Fibroblast of lung (primary cell): ENCODE data around the gene EFCAB10.

ENCODE experiments used
- EZH2 ChIP-seq: IDR thresholded peaks from 2 replicates; pipeline ENCODE4 v1.5.1; 2012; ENCODE audit warnings: low read length, control low read depth, mild to moderate bottlenecking; ENCODE audit errors: missing control alignments
- TF ChIP-seq, protein P1 (sequence below), 2 donors: IDR thresholded peaks in 1 of 2; conservative IDR thresholded peaks in 1 of 2; 1 replicate in 1 of 2; 2 replicates in 1 of 2; pipeline ENCODE4 v1.5.1; 2011 to 2012; ENCODE audit warnings: low read length in 2 of 2, control low read depth in 1 of 2, inconsistent platforms in 1 of 2, low read depth in 1 of 2, mild to moderate bottlenecking in 1 of 2

DNA sequence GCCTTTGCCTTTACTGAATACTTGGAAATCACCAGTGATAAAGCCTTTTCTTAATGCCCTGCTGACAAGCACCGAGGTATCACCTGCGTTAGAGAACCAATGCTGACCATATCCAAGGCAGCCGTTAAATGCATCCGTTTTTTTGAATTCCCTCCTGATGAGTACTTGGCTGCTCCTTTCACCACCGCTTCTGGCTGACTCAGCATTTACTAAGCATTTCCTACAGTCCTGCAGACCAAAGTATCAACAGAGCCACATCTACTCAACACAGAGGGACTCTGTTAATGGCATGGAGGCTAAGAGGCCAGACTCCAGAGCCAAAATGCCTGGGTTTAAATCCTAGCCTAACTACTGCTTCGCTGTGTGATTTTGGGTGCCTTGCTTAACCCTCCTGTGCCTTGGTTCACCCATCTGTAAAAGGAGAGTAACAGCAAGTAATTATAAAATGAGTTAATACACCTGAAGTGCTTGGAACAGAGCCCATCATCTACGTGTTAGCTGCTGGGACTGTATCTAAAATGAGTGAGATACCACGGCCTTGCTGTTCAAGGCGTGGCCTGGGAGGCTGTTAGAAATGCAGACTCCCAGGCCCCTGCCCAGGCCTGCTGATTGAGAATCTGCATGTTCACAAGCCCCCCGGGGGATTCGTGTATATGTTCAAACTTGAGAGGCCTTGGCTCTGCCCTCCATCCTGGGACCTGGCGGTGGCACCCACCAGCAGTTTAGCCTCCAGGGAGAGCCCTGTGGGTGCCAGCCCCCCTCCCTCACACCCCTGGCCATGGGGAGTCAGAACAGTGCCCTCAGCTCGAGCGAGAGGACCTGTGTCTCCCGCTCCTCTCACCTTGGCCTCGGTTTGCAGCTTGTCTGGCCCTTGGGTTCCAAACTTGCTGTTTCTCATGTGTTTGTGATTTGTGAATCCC, 30.8 kb upstream of the EFCAB10 start:
- TF ChIP-seq, protein P1, sequence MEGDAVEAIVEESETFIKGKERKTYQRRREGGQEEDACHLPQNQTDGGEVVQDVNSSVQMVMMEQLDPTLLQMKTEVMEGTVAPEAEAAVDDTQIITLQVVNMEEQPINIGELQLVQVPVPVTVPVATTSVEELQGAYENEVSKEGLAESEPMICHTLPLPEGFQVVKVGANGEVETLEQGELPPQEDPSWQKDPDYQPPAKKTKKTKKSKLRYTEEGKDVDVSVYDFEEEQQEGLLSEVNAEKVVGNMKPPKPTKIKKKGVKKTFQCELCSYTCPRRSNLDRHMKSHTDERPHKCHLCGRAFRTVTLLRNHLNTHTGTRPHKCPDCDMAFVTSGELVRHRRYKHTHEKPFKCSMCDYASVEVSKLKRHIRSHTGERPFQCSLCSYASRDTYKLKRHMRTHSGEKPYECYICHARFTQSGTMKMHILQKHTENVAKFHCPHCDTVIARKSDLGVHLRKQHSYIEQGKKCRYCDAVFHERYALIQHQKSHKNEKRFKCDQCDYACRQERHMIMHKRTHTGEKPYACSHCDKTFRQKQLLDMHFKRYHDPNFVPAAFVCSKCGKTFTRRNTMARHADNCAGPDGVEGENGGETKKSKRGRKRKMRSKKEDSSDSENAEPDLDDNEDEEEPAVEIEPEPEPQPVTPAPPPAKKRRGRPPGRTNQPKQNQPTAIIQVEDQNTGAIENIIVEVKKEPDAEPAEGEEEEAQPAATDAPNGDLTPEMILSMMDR (conservative IDR thresholded peaks at IDR 0.05 in 1 of 2, IDR thresholded peaks at IDR 0.05 in 1 of 2; ENCODE audit: low read depth in 1 of 2, low read length in 2 of 2), result no peak
- TF ChIP-seq EZH2, result no peak
